ENCODE measurements around the gene CD2AP. TPM values are rescaled to one million over a fixed set of nuclear protein-coding genes. Genes with fewer than 3 reads are reported as not detected.
"Not testable (repeated sequence)": the region's sequence is repeated elsewhere in the genome, so short reads cannot be mapped to it uniquely, and the experiment has no call there.

CD2AP gene
- total and polyA plus RNA-seq, 5 donors, result 5.7 to 12.4 (median 10.4) TPM

DNA sequence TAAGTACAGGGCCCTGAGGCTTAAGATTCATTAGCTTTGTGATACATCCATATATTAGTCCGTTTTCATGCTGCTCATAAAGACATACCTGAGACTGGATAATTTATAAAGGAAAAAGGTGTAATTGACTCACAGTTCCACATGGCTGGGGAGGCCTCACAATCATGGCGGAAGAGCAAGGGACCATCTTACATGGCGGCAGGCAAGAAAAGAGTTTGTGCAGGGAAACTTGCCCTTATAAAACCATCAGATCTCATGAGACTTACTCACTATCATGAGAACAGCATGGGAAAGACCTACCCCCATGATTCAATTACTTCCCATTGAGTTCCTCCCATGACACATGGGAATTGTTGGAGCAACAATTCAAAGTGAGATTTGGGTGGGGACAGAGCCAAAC is 32.6 kb upstream of the CD2AP start:
- DNase-seq; H3K27me3 ChIP-seq (ENCODE audit: control insufficient read depth, insufficient read depth); intact Hi-C loops (cut with DNase I); H3K4me3 ChIP-seq (ENCODE audit: low read length); H3K9me3 ChIP-seq (ENCODE audit: control insufficient read depth, low read length); H3K4me1 ChIP-seq (ENCODE audit: control insufficient read depth, insufficient read depth, low read length); H3K27ac ChIP-seq (ENCODE audit: low read length); ATAC-seq: not testable (repeated sequence)
- 92% methylated on average over 3 of the region's 3 CpGs for WGBS

DNA sequence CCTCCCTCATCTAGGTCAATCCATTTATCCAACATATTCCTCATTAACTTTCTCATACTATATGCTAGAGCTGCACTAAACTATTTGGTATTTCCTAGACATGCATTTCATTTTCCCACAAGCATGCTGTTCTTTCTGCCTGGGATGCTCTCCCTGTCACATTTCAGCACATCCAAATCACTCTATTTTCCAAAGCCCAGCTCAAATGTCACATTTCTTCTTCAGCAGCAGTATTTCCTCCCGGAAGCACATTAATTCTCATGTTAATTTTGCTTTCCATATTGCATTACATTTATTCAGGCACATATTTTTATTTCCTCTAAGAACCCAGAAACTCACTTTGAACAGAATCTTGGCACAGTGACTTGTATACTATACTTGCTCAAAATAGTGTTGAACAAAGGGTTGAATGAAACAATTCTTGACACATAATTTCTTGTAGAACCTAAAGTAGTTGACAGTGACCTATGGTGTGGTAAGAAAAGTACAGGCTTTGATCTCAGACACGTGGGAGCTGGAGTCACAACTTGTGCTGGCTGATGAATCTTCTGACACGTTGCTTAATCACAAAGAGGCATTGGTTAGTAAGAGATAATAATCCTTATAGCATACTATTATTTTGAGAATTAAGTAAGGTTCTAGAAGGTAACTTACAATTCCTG is 30.8 kb upstream of the CD2AP start:
- H3K4me3 ChIP-seq (ENCODE audit: low read length), result no peak overlapping the region
- H3K9me3 ChIP-seq (ENCODE audit: control insufficient read depth, low read length), result no peaks in the 10 kb centered on the region
- H3K27ac ChIP-seq (ENCODE audit: low read length), result no peak overlapping the region
- WGBS, result 36% methylated on average over 3 of the region's 3 CpGs
- DNase-seq (no peak), ATAC-seq (no peak)
- intact Hi-C loops (cut with DNase I), result no loop called here
- H3K4me1 ChIP-seq (ENCODE audit: control insufficient read depth, insufficient read depth, low read length), result no peaks in the 10 kb centered on the region
- no peaks in the 10 kb centered on the region for H3K27me3 ChIP-seq (ENCODE audit: control insufficient read depth, insufficient read depth)

DNA sequence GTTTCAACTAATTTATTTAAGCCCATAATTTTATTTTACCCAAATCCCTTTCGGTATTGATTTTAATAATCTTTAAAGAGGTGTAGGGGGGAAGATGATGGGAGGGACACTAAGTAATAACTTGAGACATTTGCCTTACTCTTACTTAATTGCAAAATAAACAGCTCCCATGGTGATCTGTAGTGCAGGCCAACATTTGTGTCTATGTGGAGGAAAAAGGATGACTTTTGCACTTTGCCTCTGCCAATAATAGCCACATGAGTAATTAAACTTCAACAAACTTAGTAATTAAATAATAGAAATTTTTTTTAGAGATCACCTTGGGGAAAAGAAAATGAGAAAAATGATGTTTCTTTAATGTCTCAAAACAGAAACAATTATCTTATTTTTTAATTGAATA is 29.9 kb upstream of the CD2AP start:
- intact Hi-C loops (cut with DNase I), result no loop called here
- whole genome bisulfite sequencing, result 95% methylated on average over 1 of the region's 1 CpG
- ATAC-seq (no peak), DNase-seq (no peak)
- Histone ChIP-seq H3K9me3 (ENCODE audit: control insufficient read depth, low read length) (no peaks in the 10 kb centered on the region), H3K4me1 (ENCODE audit: control insufficient read depth, insufficient read depth, low read length) (no peaks in the 10 kb centered on the region), H3K4me3 (ENCODE audit: low read length) (no peak overlapping the region), H3K27ac (ENCODE audit: low read length) (no peak overlapping the region), H3K27me3 (ENCODE audit: control insufficient read depth, insufficient read depth) (no peaks in the 10 kb centered on the region)

DNA sequence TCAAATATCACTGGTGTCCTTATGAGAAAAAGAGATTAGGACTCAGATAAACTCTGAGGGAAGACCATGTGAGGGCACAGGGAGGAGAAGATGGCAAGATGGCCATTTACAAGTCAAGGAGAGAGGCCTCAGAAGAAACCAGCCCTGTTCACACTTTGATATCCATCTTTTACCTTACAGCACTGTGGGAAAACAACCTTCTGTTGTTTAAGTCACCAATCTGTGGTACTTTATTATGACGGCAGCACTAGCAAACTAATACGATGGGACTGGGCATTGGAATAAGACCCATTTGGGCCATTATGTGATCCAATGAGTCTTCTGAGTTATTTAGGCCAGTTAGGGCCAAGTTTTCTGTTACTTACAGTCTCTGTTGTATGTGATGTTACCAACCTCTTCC is 26.4 kb upstream of the CD2AP start:
- DNase-seq (no peak), ATAC-seq (no peak)
- Histone ChIP-seq H3K9me3 (ENCODE audit: control insufficient read depth, low read length) (no peaks in the 10 kb centered on the region), H3K27ac (ENCODE audit: low read length) (no peak overlapping the region), H3K27me3 (ENCODE audit: control insufficient read depth, insufficient read depth) (no peaks in the 10 kb centered on the region), H3K4me1 (ENCODE audit: control insufficient read depth, insufficient read depth, low read length) (no peaks in the 10 kb centered on the region), H3K4me3 (ENCODE audit: low read length) (no peak overlapping the region)
- intact Hi-C loops (cut with DNase I), result no loop called here
- 98% methylated on average over 2 of the region's 2 CpGs for WGBS

DNA sequence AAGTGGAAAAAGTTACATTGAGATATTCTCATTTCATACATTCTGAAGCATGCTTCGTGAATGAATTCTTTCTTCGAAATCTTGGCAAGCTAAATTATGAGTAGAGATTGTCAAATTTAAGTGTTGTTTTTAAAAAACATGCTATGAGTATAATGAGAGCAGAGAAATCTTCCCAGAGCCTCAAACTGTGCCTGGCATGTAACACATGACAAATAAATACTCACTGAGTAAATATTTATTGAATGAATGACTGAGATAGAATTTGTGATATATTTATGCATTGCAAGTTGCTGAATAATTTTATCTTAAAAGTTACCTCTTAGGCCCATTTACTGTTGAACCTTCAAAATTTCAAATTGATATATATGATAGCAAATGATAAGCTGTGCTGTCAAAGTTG is 24.7 kb upstream of the CD2AP start:
- Histone ChIP-seq H3K4me3 (ENCODE audit: low read length) (no peak overlapping the region), H3K27ac (ENCODE audit: low read length) (no peak overlapping the region), H3K9me3 (ENCODE audit: control insufficient read depth, low read length) (no peaks in the 10 kb centered on the region), H3K4me1 (ENCODE audit: control insufficient read depth, insufficient read depth, low read length) (no peaks in the 10 kb centered on the region), H3K27me3 (ENCODE audit: control insufficient read depth, insufficient read depth) (no peaks in the 10 kb centered on the region)
- DNase-seq, result no peak
- intact Hi-C loops (cut with DNase I), result no loop called here
- ATAC-seq, result no peak
- 65% methylated on average over 2 of the region's 2 CpGs for WGBS

DNA sequence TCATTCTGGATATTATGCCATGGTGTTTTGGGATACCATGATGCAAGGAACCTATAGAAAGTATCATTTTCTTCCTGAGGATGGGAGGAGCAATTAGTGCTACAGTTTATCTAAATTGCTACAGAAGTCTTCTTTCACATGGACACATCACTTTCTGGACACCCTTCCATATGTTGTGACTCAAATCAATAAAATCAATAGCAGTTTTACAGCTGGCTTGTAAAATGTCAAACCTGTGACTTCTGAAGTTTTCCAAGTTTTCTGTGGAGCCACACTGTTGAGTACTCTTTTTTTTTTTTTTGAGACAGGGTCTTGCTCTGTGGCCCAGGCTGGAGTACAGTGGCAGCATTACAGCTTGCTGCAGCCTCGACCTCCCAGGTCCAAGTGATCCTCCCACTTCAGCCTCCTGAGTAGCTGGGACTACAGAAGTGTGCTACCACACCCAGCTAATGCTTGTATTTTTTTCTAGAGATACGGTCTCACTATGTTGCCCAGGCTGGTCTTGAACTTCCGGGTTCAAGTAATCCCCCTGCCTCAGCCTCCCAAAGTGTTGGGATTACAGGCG is 24.1 kb upstream of the CD2AP start:
- intact Hi-C loops (cut with DNase I), result no loop called here
- WGBS, result 95% methylated on average over 4 of the region's 4 CpGs
- H3K4me3 ChIP-seq (ENCODE audit: low read length), result no peak overlapping the region
- no peak for DNase-seq
- no peak for ATAC-seq
- H3K27ac ChIP-seq (ENCODE audit: low read length), result no peak overlapping the region
- H3K27me3 ChIP-seq (ENCODE audit: control insufficient read depth, insufficient read depth), result no peaks in the 10 kb centered on the region
- no peaks in the 10 kb centered on the region for H3K9me3 ChIP-seq (ENCODE audit: control insufficient read depth, low read length)
- H3K4me1 ChIP-seq (ENCODE audit: control insufficient read depth, insufficient read depth, low read length), result no peaks in the 10 kb centered on the region

DNA sequence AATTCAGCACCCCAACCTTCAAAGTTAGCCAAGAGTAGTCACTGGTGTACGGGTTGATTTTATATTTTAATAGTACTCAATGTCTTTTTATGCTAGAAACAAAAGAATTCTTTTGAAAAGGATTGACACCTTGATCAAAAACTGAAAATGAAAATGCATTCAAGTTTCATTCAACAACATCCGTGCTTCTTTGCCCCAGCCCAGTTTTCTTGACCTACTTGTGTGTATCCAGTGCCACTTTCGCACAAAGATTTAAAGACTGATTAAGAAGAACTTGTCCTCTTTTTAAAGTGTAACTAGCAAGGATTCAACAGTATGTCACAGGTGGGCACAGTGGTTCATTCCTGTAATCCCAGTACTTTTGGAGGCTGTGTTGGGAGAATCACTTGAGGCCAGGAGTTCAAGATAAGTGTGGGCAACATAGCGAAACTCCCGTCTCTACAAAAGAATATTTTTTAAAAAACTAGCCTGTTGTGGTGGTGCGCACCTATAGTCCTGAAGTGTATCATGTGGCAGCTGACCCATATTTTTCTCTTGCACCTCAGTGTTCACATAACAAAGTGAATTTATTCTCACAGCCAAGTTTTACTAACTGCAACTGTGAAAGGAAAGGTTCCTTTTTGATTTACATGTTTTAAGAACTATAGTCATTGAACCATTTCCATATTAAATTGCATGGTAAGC is 22.7 kb upstream of the CD2AP start:
- 93% methylated on average over 6 of the region's 6 CpGs for WGBS
- Histone ChIP-seq H3K27me3 (ENCODE audit: control insufficient read depth, insufficient read depth) (no peaks in the 10 kb centered on the region), H3K27ac (ENCODE audit: low read length) (no peak overlapping the region), H3K9me3 (ENCODE audit: control insufficient read depth, low read length) (no peaks in the 10 kb centered on the region), H3K4me1 (ENCODE audit: control insufficient read depth, insufficient read depth, low read length) (no peaks in the 10 kb centered on the region), H3K4me3 (ENCODE audit: low read length) (no peak overlapping the region)
- DNase-seq (no peak), ATAC-seq (no peak)
- intact Hi-C loops (cut with DNase I), result no loop called here

DNA sequence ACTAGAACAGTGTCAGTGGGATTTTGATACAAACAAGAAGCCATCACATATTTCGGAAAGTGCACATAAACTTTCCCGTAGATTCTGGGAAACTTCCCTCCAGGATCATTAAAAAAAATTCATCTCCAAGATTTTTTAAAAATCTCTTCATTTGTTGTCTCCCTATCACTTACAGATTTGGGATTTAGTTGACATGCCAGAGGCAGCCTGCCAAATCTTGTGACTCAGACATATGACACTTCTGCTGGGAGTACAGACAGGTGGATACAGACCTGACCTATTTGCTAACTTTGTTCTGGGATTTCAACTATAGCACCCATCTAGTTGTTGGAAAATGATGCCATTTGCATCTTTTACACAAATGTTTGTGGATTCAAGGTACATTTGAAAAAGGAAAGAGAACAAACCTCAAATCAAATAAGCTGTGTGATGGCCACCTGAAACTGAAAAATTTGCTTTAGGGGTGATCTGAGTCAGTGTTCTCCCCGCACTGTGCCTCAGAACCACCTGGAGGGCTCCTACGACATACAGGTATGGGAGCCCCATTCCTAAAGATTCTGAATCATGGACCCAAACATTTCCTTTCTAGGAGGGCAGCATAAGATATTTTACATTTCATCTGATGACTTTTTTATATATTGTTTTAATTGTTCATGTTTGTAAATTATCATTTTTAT is 21.9 kb upstream of the CD2AP start:
- WGBS, result 84% methylated on average over 4 of the region's 4 CpGs
- H3K4me1 ChIP-seq (ENCODE audit: control insufficient read depth, insufficient read depth, low read length), result no peaks in the 10 kb centered on the region
- ATAC-seq (no peak), DNase-seq (no peak)
- H3K9me3 ChIP-seq (ENCODE audit: control insufficient read depth, low read length), result no peaks in the 10 kb centered on the region
- H3K4me3 ChIP-seq (ENCODE audit: low read length), result no peak overlapping the region
- H3K27ac ChIP-seq (ENCODE audit: low read length), result no peak overlapping the region
- intact Hi-C loops (cut with DNase I), result no loop called here
- no peaks in the 10 kb centered on the region for H3K27me3 ChIP-seq (ENCODE audit: control insufficient read depth, insufficient read depth)

DNA sequence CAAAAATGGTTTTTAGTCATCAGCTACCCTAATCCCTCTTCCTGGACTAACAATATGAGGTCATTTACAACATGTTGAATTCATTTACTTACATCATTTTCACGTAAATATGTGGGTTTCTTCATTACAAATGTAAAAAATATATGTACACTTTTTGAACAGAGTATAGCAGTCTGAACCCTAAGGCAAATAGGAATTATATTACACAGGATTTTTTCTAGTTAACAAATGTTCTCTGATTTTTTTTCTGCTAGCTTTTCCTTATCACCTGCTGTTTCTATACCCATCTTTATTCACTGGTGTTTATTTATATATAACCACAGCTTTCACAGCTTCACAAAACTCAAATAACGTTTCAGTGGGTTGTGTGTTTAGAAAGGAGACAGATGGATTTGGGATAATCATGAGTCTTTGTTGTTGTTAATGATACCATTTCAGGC is 21.0 kb upstream of the CD2AP start:
- Histone ChIP-seq H3K4me1 (ENCODE audit: control insufficient read depth, insufficient read depth, low read length) (no peaks in the 10 kb centered on the region), H3K27ac (ENCODE audit: low read length) (no peak overlapping the region), H3K4me3 (ENCODE audit: low read length) (no peak overlapping the region), H3K9me3 (ENCODE audit: control insufficient read depth, low read length) (no peaks in the 10 kb centered on the region), H3K27me3 (ENCODE audit: control insufficient read depth, insufficient read depth) (no peaks in the 10 kb centered on the region)
- DNase-seq (no peak), ATAC-seq (no peak)
- 67% methylated on average over 2 of the region's 2 CpGs for WGBS
- intact Hi-C loops (cut with DNase I), result no loop called here

DNA sequence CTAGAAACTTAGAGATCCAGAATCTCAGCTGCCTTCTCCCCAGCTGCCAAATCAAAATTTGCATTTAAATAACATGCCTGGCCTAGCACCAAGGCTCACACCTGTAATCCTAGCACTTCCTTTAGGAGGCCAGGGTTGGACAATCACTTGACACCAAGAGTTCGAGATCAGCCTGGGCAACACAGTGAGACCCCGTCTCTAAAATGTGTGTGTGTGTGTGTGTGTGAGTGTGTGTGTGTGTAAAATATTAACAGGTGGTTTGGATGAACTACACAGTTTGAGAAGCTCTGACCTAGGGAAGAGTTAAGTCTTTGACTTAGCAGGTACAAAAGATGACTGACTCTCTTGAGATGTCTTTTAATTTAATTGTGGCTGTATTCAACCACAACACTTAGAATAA is 20.2 kb upstream of the CD2AP start:
- 96% methylated on average over 2 of the region's 2 CpGs for WGBS
- no peak overlapping the region for H3K4me3 ChIP-seq (ENCODE audit: low read length)
- ATAC-seq, result no peak
- DNase-seq, result no peak
- H3K27me3 ChIP-seq (ENCODE audit: control insufficient read depth, insufficient read depth), result no peaks in the 10 kb centered on the region
- H3K4me1 ChIP-seq (ENCODE audit: control insufficient read depth, insufficient read depth, low read length), result no peaks in the 10 kb centered on the region
- H3K9me3 ChIP-seq (ENCODE audit: control insufficient read depth, low read length), result no peaks in the 10 kb centered on the region
- no peak overlapping the region for H3K27ac ChIP-seq (ENCODE audit: low read length)
- intact Hi-C loops (cut with DNase I), result no loop called here

DNA sequence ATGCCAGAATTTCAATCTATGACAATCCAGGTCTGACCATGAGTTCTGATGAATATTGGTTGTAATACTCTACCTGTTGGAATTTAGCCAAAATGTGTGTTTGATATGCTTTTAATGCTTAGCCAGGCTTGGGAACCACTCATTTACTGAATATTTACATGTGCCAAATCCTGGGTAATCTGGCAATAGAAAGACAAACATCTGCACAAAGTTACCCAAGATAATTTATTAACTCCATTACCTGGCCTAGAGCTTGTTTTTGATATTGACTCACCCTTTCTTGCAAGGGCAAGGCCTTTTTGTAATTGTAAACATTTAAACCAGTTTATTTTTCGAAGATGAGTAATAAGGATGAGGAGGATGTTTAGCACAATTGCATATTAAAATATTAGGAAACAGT is 13.5 kb upstream of the CD2AP start:
- intact Hi-C loops (cut with DNase I), result no loop called here
- WGBS, result 94% methylated on average over 1 of the region's 1 CpG
- no peak for ATAC-seq
- no peak for DNase-seq
- H3K4me1 ChIP-seq (ENCODE audit: control insufficient read depth, insufficient read depth, low read length), result no peaks in the 10 kb centered on the region
- no peak overlapping the region for H3K27ac ChIP-seq (ENCODE audit: low read length)
- no peak overlapping the region for H3K4me3 ChIP-seq (ENCODE audit: low read length)
- H3K9me3 ChIP-seq (ENCODE audit: control insufficient read depth, low read length), result no peaks in the 10 kb centered on the region
- no peaks in the 10 kb centered on the region for H3K27me3 ChIP-seq (ENCODE audit: control insufficient read depth, insufficient read depth)
